ENCODE measurements around the gene ADARB2.

GRCh38 chr10:1553951-1554350, 183.4 kb downstream of the ADARB2 start:
- TF ChIP-seq TEAD4 (IDR thresholded peaks at IDR 0.05) (no peak), RAD21 (IDR thresholded peaks at IDR 0.05; ENCODE audit: low read depth) (no peak), MAX (IDR thresholded peaks at IDR 0.05) (no peak), FOXM1 (IDR thresholded peaks at IDR 0.05; ENCODE audit: borderline replicate concordance, low read depth) (no peak), REST (IDR thresholded peaks at IDR 0.05; ENCODE audit: low read depth) (no peak), TAF1 (IDR thresholded peaks at IDR 0.05; ENCODE audit: low read depth) (no peak), TCF12 (IDR thresholded peaks at IDR 0.05; ENCODE audit: low read depth) (no peak), NFIC (IDR thresholded peaks at IDR 0.05) (no peak), EGR1 (IDR thresholded peaks at IDR 0.05) (no peak)

All from Ishikawa (cell line).